GM19452 (cell line): Measurements from ENCODE around the gene GPER1.
"Not testable (repeated sequence)": the region's sequence is repeated elsewhere in the genome, so short reads cannot be mapped to it uniquely, and the experiment has no call there.

Source experiments
- ATAC-seq: cut with Tn5 transposase; IDR thresholded peaks from one replicate; pipeline ENCODE4 v1.9.1; 2021; ENCODE audit not compliant: unreplicated experiment

GPER1 gene

GRCh38 chr7:1068013-1068412, 19.9 kb upstream of the GPER1 start:
- ATAC-seq = no peak

- ATAC-seq = no peak
Measured at GRCh38 chr7:1068619-1069018, 19.3 kb upstream of the GPER1 start.

DNA sequence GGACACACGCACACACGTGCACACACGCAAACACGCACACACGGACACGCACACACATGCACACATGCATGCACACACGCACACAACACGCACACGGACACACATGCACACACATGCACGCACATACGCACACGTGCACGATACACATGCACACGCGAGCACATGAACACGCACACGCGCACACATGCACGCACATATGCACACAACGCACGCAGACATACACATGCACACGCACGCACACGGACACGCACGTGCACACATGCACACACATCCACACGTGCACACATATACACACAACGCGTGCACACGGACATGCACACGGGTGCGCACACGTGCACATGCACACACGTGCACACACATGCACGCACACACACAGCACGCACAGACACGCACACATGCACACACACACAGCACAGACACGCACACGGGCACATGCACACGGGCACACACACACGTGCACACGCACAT, 17.3 kb upstream of the GPER1 start:
- ATAC-seq = no peak

DNA sequence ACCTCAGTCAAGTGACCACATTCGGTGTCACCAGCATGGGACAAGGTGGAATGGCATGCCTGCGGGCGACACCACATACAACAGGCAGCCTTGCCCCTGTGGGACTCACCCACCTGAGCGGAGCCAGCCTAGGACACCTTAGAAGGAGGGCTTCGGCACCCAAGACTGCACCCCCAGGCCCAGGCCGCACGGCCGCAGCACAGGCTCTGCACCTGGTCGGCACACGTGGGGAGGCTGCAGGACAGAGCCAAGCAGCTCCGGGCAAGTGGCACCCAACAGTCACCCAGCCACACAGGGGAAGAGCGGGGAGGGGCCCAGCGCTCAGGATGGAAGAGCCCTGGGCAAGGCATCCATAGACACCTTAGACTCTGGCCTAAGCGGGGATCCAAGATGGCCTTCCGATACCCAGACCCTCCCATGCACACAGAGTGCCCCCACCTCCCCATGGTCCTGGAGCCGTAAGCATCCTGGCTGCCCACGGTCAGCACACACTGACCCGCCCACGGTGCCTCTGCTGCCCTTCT, 16.1 kb upstream of the GPER1 start:
- ATAC-seq = no peak

GRCh38 chr7:1073142-1073977, 14.6 kb upstream of the GPER1 start:
- ATAC-seq = no peak

DNA sequence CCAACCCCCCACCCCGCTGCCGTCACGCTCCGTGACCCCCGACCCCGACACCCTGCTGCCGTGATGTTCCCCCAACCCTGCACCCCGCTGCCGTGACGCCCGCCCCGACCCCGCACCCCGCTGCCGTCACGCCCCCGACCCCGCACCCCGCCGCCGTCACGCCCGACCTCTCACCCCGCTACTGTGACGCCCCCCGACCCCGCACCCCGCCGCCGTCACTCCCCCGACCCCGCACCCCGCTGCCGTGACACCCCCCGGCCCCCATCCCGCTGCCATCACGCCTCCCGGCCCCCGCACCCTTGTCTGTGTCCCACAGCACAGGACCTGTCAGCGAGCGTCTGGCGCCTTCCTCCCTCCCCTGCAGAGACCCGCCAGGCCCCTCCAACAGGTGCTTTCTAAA, 13.9 kb upstream of the GPER1 start:
- ATAC-seq = not testable (repeated sequence)

DNA sequence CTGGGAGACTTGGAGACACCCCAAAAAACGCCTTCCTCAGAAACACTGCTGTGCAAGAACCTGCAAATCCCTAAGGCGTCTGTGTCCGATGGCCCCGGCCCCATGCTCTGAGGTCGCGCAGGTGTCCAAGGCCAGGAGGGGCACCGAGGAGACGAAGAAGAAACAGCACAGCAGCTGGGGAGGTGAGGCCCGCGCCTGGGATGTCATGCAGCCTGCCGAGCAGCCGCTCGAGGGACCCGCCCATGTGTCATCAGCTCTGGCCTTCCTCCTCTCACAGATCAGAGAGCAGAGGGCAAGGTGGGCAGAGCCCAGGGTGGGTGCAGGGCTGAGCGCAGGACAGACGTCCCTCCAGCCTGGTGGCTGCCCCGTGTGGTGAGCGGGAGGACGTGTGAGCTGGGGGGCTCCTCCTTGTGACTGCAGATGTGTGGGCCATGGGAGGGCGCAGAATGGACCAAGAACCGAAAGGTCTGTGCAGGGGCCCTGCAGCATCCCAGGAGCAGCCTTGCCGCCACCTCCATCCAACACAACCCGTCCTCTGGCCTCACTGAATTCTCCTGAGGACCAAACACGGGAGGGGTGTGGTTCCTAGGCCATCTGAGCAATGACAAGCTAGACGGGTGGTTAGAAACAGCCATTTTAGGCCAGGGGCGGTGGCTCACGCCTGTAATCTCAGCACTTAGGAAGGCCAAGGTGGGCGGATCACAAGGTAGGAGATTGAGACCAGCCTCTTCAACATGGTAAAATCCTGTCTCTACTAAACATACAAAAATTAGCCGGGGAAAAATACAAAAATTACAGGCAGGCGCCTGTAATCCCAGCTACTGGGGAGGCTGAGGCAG, 13.1 kb upstream of the GPER1 start:
- ATAC-seq = no peak

DNA sequence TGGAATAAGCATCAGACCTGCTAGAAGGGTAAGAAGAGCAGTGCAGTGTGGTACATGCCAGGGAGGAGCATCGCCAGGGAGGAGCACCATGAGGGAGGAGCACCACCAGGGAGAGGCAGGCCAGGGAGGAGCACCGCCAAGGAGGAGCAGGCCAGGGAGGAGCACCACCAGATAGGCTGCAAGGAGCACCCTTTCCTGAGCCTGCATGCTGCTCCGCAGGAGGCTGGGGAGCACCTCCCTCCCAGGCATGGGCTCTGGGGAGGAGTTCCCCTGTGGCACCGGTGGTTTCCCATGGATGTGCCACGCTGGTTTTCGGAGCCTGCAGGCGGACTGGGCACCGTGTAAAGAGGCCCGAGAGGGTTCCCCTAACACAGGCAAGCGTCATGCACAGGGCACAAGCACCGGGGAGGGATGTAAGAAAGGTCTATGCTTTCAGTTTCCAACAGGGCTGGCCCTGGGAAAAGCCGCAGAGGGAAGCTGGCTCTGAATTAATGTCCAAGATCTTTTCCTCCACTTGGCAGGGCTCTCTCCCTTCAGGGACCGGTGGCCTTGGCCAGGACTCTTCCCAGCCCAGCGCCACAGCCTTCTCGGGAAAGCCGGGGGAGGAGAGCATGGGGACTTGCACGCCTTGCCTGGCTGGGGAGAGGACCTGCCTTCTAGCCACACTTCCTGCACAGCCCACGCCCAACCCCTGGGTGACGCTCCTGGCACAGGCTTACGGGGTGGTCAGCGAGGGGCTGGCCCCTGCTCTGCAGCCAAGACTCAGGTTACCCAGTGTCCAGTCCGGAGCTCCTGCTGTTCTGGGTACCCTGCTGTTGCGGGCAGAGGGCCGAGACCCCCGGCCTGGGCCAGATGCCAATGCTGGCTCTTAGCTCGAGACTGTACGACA, 11.5 kb upstream of the GPER1 start:
- no peak for ATAC-seq

DNA sequence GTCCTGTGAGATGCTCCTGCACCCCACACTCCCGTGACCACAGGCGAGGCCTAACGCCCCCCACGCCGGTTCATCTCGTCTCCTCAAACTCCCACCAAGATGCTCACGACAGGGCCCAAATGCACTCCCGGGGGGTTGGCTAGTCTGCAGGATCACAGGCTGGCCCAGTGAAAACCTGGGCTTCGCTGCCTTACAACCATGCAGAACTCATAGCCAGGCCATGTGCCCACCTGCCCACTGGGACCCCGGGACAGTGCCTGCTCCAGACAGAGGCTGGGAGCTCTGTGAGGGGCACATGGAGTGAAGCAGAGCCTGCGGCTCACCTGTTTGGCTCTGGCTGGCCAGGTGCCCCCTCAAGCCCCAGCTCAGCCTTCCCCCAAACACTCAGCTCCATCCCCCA, 9.4 kb upstream of the GPER1 start:
- ATAC-seq = no peak

DNA sequence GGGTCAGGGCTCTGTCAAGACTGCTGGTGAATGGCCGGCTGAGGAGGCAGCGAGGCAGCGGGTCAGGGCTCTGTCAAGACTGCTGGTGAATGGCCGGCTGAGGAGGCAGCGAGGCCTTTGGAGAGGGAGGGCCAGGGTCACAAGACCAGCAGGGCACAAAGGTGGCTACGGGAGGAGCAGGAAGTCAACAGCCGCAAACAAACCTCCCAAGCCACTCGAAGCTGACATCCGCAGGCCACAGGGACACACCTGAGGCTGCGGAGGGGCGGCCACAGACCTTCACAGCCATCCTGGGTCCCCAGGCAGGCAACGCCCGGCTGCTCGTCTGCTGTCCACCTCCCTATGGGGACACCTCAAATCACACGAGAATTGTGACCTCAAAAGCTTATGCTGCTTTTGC, 8.9 kb upstream of the GPER1 start:
- no peak for ATAC-seq

- no peak for ATAC-seq
Measured at GRCh38 chr7:1079546-1079945, 8.4 kb upstream of the GPER1 start.

GRCh38 chr7:1080252-1080920, 7.5 kb upstream of the GPER1 start:
- no peak for ATAC-seq

GRCh38 chr7:1080921-1081255, 7.0 kb upstream of the GPER1 start:
- no peak for ATAC-seq

DNA sequence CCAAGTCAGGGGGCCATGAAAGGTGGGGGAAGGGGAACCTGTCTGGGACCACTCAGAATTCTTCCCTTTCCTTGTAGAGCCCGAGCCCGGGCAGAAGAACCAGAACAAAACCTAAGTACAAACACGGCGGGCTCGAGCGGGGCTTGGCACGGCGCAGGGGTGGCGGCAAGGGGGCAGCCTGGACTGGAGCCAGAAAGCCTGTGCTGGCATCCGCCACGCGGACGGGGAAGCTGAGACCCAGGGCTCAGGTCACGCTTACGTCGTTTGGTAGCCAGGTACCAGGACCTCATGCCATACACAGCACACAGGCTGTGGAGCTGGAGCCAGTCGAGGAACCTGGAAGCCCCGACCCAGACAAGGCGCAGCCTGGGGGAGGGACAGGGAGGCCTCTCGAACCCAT, 6.6 kb upstream of the GPER1 start:
- ATAC-seq = no peak

DNA sequence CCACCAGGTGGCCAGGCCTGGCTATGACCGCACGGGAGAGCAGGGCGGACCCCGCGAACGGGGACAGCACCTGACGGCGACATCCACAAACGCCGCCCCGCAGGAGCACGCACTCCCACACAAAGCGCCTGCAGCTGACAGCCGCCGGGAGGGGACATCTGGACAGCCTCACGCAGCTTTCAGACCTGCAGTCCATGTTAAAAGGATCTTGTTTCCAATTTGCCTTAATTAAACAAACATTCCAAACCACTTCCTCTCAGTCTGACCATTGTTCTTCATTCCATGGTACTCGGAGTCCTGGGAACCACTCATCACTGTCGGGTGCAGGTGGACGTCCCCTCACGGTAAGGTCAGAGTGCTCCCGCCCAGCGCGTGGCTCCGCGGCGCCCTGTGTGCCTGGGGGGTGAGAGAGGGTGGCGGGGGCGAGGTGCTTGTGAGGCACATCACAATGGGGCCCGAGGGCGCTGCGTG, 5.9 kb upstream of the GPER1 start:
- no peak for ATAC-seq

- no peak for ATAC-seq
Measured at GRCh38 chr7:1083729-1084657, 3.9 kb upstream of the GPER1 start.

DNA sequence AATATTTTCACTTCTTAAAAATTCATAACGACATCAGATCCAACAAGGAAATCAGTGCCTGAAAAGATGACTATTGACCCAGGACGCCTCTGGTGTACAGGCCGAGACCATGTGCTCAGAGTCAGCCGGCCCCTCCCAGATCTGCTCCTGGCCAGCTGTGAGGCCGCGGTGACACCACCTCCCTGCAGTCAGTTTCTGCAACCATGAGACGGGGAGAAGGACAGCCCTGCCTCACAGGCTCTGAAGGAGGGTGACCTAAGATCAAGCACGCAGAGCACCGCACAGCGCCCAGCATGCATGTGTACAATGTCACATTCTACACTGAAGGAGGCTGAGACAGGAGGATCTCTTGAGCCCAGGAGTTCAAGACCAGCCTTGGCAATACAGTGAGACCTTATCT, 2.6 kb upstream of the GPER1 start:
- no peak for ATAC-seq

GRCh38 chr7:1085910-1086421, 1.9 kb upstream of the GPER1 start:
- no peak for ATAC-seq
